Neural progenitor cell (in vitro differentiated cells): ENCODE measurements around the gene DOK1. TPM values are rescaled to one million over a fixed set of nuclear protein-coding genes. Genes with fewer than 3 reads are reported as not detected.

Experiments
- DNase-seq: peaks from one replicate; pipeline ENCODE4 v3.0.0-alpha.2; 2016; ENCODE audit warnings: low spot score
- H2AFZ ChIP-seq: fragments of 200-600 bp; sonication (generic); replicated peaks from 2 replicates; pipeline ENCODE4 v1.6.1; 2016; ENCODE audit warnings: antibody characterized with exemption
- H3F3A ChIP-seq: fragments of 200-600 bp; sonication (generic); 2 replicates; pipeline ENCODE4 v1.6.1; 2016; ENCODE audit warnings: antibody characterized with exemption, low read depth
- H3K27ac ChIP-seq: fragments of 200-600 bp; sonication (generic); 2 replicates; pipeline ENCODE4 v1.5.1; 2016; ENCODE audit warnings: mild to moderate bottlenecking
- H3K27me3 ChIP-seq: fragments of 200-600 bp; sonication (generic); 2 replicates; pipeline ENCODE4 v1.6.1; 2016; ENCODE audit warnings: mild to moderate bottlenecking, moderate library complexity
- H3K36me3 ChIP-seq: fragments of 200-600 bp; sonication (generic); 2 replicates; pipeline ENCODE4 v1.5.1; 2016
- H3K4me1 ChIP-seq: fragments of 200-600 bp; sonication (generic); 2 replicates; pipeline ENCODE4 v1.6.1; 2016; ENCODE audit warnings: mixed run types
- H3K4me2 ChIP-seq: fragments of 200-600 bp; sonication (generic); 2 replicates; pipeline ENCODE4 v1.6.1; 2016
- H3K4me3 ChIP-seq: fragments of 200-600 bp; sonication (generic); 2 replicates; pipeline ENCODE4 v1.5.1; 2016
- H3K79me2 ChIP-seq: fragments of 200-600 bp; sonication (generic); 2 replicates; pipeline ENCODE4 v1.6.1; 2016; ENCODE audit warnings: low read depth
- H3K9ac ChIP-seq: fragments of 200-600 bp; sonication (generic); 2 replicates; pipeline ENCODE4 v1.6.1; 2016
- H3K9me3 ChIP-seq: fragments of 200-600 bp; sonication (generic); 2 replicates; pipeline ENCODE4 v1.5.1; 2016; ENCODE audit warnings: low read depth
- H4K20me1 ChIP-seq: fragments of 200-600 bp; sonication (generic); 2 replicates; pipeline ENCODE4 v1.6.1; 2016; ENCODE audit warnings: low read depth
- H3K27ac Mint-ChIP-seq: 3 replicates; pipeline ENCODE4 v1.8.0; 2021; ENCODE audit warnings: mixed read lengths
- H3K27me3 Mint-ChIP-seq: 2 replicates; pipeline ENCODE4 v1.8.0; 2022; ENCODE audit warnings: low read depth, mild to moderate bottlenecking, inconsistent platforms, moderate library complexity, mixed read lengths; ENCODE audit not compliant: insufficient read depth
- H3K36me3 Mint-ChIP-seq: 3 replicates; pipeline ENCODE4 v1.8.0; 2021; ENCODE audit warnings: mixed read lengths
- H3K4me1 Mint-ChIP-seq: 3 replicates; pipeline ENCODE4 v1.8.0; 2021; ENCODE audit warnings: mixed read lengths
- H3K4me3 Mint-ChIP-seq: 3 replicates; pipeline ENCODE4 v1.8.0; 2021; ENCODE audit warnings: mild to moderate bottlenecking, moderate library complexity, mixed read lengths
- H3K9me3 Mint-ChIP-seq: 3 replicates; pipeline ENCODE4 v1.8.0; 2020; ENCODE audit warnings: mixed read lengths
- CTCF ChIP-seq: fragments of 200-600 bp; sonication (generic); IDR thresholded peaks from 2 replicates; pipeline ENCODE4 v1.5.1; 2017; ENCODE audit warnings: antibody characterized with exemption, mild to moderate bottlenecking
- EZH2 ChIP-seq: fragments of 200-600 bp; sonication (generic); IDR thresholded peaks from 2 replicates; pipeline ENCODE4 v1.6.1; 2017; ENCODE audit warnings: antibody characterized with exemption, mild to moderate bottlenecking, moderate library complexity
- EZH2phosphoT487 ChIP-seq: fragments of 200-600 bp; sonication (generic); IDR thresholded peaks from 2 replicates; pipeline ENCODE4 v1.6.1; 2017; ENCODE audit warnings: antibody characterized with exemption
- total RNA-seq: library from RNA; depleted of rRNA; stranded (reverse); fragments of >200 nt; gene quantifications from 2 replicates; pipeline ENCODE4 v1.2.3, GENCODE V29; 2015; ENCODE audit warnings: low replicate concordance

DOK1 gene
- total RNA-seq, 1 donor from 2014 or later, result 3.4 TPM

- Histone ChIP-seq H3K4me3 (peak overlapping the region; percentile 69), H3F3A (peaks cover 39% of the 10 kb centered on the region), H3K9me3 (no peaks in the 10 kb centered on the region), H3K79me2 (peaks cover 13% of the 10 kb centered on the region), H3K27ac (no peak overlapping the region), H3K4me1 (peaks cover 14% of the 10 kb centered on the region), H3K9ac (no peak overlapping the region), H4K20me1 (peaks cover under 1% of the 10 kb centered on the region), H2AFZ (peak overlapping the region; percentile 94), H3K36me3 (no peaks in the 10 kb centered on the region), H3K27me3 (peaks cover 82% of the 10 kb centered on the region), H3K4me2 (peak overlapping the region; percentile 89)
- H3K4me1 Mint-ChIP-seq, result peaks cover 31% of the 10 kb centered on the region
- peaks cover 3% of the 10 kb centered on the region for H3K9me3 Mint-ChIP-seq
- H3K4me3 Mint-ChIP-seq, result peak overlapping the region; percentile 99
- DNase-seq, result peak; percentile 56
- no peak for TF ChIP-seq CTCF
- peak; percentile 52 for TF ChIP-seq EZH2
- TF ChIP-seq EZH2phosphoT487, result no peak
- H3K36me3 Mint-ChIP-seq, result peaks cover 21% of the 10 kb centered on the region
- peaks cover 71% of the 10 kb centered on the region for H3K27me3 Mint-ChIP-seq
- no peak overlapping the region for H3K27ac Mint-ChIP-seq
Observed at GRCh38 chr2:74507926-74508520, 46.5 kb upstream of the DOK1 start.

- Histone ChIP-seq H3K9ac (no peak overlapping the region), H4K20me1 (peaks cover 22% of the 10 kb centered on the region), H3K9me3 (no peaks in the 10 kb centered on the region), H3K36me3 (no peaks in the 10 kb centered on the region), H3K4me2 (no peak overlapping the region), H3K27ac (no peak overlapping the region), H2AFZ (no peak overlapping the region), H3K4me1 (peaks cover 27% of the 10 kb centered on the region), H3K4me3 (no peak overlapping the region), H3K79me2 (peaks cover 13% of the 10 kb centered on the region), H3F3A (peaks cover 52% of the 10 kb centered on the region), H3K27me3 (peaks cover 82% of the 10 kb centered on the region)
- Mint-ChIP-seq H3K9me3 (peaks cover 3% of the 10 kb centered on the region), H3K27me3 (peaks cover 57% of the 10 kb centered on the region), H3K4me1 (peaks cover 27% of the 10 kb centered on the region), H3K4me3 (no peak overlapping the region), H3K36me3 (peaks cover 11% of the 10 kb centered on the region), H3K27ac (no peak overlapping the region)
- no peak for DNase-seq
- TF ChIP-seq EZH2phosphoT487, result no peak
- no peak for TF ChIP-seq CTCF
- TF ChIP-seq EZH2, result no peak
Observed at GRCh38 chr2:74510272-74510671, 44.2 kb upstream of the DOK1 start.

DNA sequence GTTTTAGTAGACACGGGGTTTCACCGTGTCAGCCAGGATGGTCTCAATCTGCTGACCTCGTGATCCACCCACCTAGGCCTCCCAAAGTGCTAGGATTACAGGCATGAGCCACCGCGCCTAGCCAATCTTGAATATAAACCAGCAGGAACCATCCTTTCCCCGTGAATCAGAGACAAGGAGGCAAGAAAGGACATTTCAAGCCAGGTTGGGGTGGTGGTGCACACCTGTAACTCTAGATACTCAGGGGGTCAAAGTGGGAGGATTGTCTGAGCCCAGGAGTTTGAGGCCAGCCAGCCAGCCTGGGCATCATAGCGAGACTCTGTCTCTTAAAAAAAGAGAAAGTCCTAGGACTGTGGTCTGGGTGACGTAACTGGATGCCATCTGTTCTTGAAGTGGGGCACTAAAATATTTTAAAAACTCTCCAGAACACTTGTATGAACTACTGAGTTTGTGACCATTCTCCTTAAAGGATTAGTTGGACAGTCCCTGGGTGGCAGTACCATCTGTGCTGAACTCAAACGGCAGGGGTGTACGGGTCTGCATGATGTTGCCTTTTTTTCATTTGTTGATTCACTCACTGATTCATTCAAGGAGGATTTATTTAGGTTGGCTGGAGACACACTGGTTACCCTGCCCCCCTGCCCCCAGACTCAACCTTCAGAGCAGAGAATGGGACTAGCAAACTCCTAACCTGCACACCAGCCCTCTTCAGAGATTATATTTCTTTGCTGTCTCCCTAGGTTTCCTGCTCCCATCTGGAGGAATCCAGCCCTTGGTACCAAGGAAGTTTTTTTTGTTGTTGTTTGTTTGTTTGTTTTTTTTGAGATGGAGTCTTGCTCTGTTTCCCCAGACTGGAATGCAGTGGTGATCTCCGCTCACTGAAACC, 43.2 kb upstream of the DOK1 start:
- peaks cover 5% of the 10 kb centered on the region for H3K79me2 ChIP-seq
- no peak overlapping the region for H3K4me3 ChIP-seq
- no peak overlapping the region for H2AFZ ChIP-seq
- peaks cover 84% of the 10 kb centered on the region for H3K27me3 ChIP-seq
- DNase-seq, result no peak
- H4K20me1 ChIP-seq, result peaks cover 26% of the 10 kb centered on the region
- peaks cover 27% of the 10 kb centered on the region for H3K4me1 ChIP-seq
- Mint-ChIP-seq H3K36me3 (peaks cover 4% of the 10 kb centered on the region), H3K4me1 (peaks cover 27% of the 10 kb centered on the region), H3K4me3 (peak overlapping the region; percentile 52), H3K9me3 (peaks cover 3% of the 10 kb centered on the region), H3K27ac (peak overlapping the region; percentile 54), H3K27me3 (peaks cover 64% of the 10 kb centered on the region)
- no peaks in the 10 kb centered on the region for H3K36me3 ChIP-seq
- H3K9ac ChIP-seq, result no peak overlapping the region
- no peak overlapping the region for H3K27ac ChIP-seq
- H3K9me3 ChIP-seq, result no peaks in the 10 kb centered on the region
- H3K4me2 ChIP-seq, result no peak overlapping the region
- H3F3A ChIP-seq, result peaks cover 58% of the 10 kb centered on the region
- no peak for TF ChIP-seq CTCF
- TF ChIP-seq EZH2phosphoT487, result no peak
- no peak for TF ChIP-seq EZH2
